PC-9 (cell line): Measurements from ENCODE around the gene STIMATE. TPM values are rescaled to one million over a fixed set of nuclear protein-coding genes. Genes with fewer than 3 reads are reported as not detected.

Experiments
- BruUV-seq: library from RNA; stranded (reverse); fragments of 400-500 nt; replicated peaks from 2 replicates; lab custom pipeline; 2021; lab: Mats Ljungman, UMichigan
- CTCF ChIA-PET: fragments of 300-600 bp; sonication (Branson Sonifier 250); formaldehyde crosslinking; loops from one replicate; lab custom pipeline; 2022; ENCODE audit warnings: antibody characterized with exemption; lab: Charles Lee
- POLR2A ChIA-PET: fragments of 300-600 bp; sonication (Branson Sonifier 250); formaldehyde crosslinking; loops from one replicate; lab custom pipeline; 2022; ENCODE audit warnings: antibody characterized with exemption; ENCODE audit not compliant: unreplicated experiment; lab: Charles Lee
- DNase-seq, 2 experiments: peaks; one replicate each; pipeline versions ENCODE4 v3.0.0 to v3.0.0-alpha.2; 2015 to 2022; ENCODE audit warnings: mixed read lengths in 1 of 2
- H2AFZ ChIP-seq: fragments of 200-600 bp; sonication (generic); 2 replicates; pipeline ENCODE4 v1.8.1; 2017; ENCODE audit warnings: antibody characterized with exemption
- H3F3A ChIP-seq: fragments of 200-600 bp; sonication (generic); 2 replicates; pipeline ENCODE4 v1.8.1; 2017; ENCODE audit warnings: antibody characterized with exemption, mild to moderate bottlenecking, low read depth; ENCODE audit not compliant: insufficient read depth
- H3K27ac ChIP-seq: fragments of 200-600 bp; sonication (generic); 2 replicates; pipeline ENCODE4 v1.6.1; 2016; ENCODE audit warnings: mixed run types
- H3K27me3 ChIP-seq: fragments of 200-600 bp; sonication (generic); 2 replicates; pipeline ENCODE4 v1.6.1; 2016; ENCODE audit warnings: low read depth, mixed run types; ENCODE audit not compliant: insufficient read depth
- H3K36me3 ChIP-seq: fragments of 200-600 bp; sonication (generic); 2 replicates; pipeline ENCODE4 v1.6.1; 2016; ENCODE audit warnings: low read depth, mixed run types
- H3K4me1 ChIP-seq: fragments of 200-600 bp; sonication (generic); replicated peaks from 2 replicates; pipeline ENCODE4 v1.6.1; 2016; ENCODE audit warnings: mixed run types; ENCODE audit not compliant: insufficient read depth
- H3K4me2 ChIP-seq: fragments of 200-600 bp; sonication (generic); 2 replicates; pipeline ENCODE4 v1.6.1; 2017; ENCODE audit warnings: mixed run types
- H3K4me3 ChIP-seq: fragments of 200-600 bp; sonication (generic); 2 replicates; pipeline ENCODE4 v1.6.1; 2016; ENCODE audit warnings: mixed run types
- H3K79me2 ChIP-seq: fragments of 200-600 bp; sonication (generic); 2 replicates; pipeline ENCODE4 v1.6.1; 2017; ENCODE audit warnings: low read depth, mixed run types
- H3K9me2 ChIP-seq: fragments of 200-600 bp; sonication (generic); 2 replicates; pipeline ENCODE4 v1.8.1; 2017; ENCODE audit warnings: mild to moderate bottlenecking; ENCODE audit not compliant: insufficient read depth
- H3K9me3 ChIP-seq: fragments of 200-600 bp; sonication (generic); 2 replicates; pipeline ENCODE4 v1.8.1; 2016; ENCODE audit warnings: low read depth; ENCODE audit not compliant: insufficient read depth
- H4K20me1 ChIP-seq: fragments of 200-600 bp; sonication (generic); 2 replicates; pipeline ENCODE4 v1.8.1; 2017; ENCODE audit not compliant: insufficient read depth
- CTCF ChIP-seq: fragments of 200-600 bp; sonication (generic); conservative IDR thresholded peaks from 2 replicates; pipeline ENCODE4 v1.6.1; 2017; ENCODE audit warnings: mixed run types, antibody characterized with exemption, mild to moderate bottlenecking, moderate library complexity
- EZH2 ChIP-seq: fragments of 200-600 bp; sonication (generic); IDR thresholded peaks from 2 replicates; pipeline ENCODE4 v1.8.0; 2017; ENCODE audit warnings: antibody characterized with exemption, low read depth
- intact Hi-C: fragments of 100-400 bp; cut with micrococcal nuclease; formaldehyde crosslinking; loops from one replicate; pipeline ENCODE4 v1.10.0; 2022; ENCODE audit not compliant: unreplicated experiment
- total RNA-seq: library from RNA; stranded (reverse); gene quantifications from 2 replicates; pipeline ENCODE4 v1.2.3, GENCODE V29; 2021

The STIMATE gene
- total RNA-seq, 1 experiment from 2014 or later, result 16.8 TPM

- DNase-seq, result no peak
- Histone ChIP-seq H3K9me3 (no peaks in the 10 kb centered on the region), H3K4me3 (no peak overlapping the region), H3K27me3 (no peaks in the 10 kb centered on the region), H3K4me2 (no peak overlapping the region), H4K20me1 (no peaks in the 10 kb centered on the region), H2AFZ (no peak overlapping the region), H3K9me2 (no peaks in the 10 kb centered on the region), H3F3A (no peaks in the 10 kb centered on the region), H3K79me2 (no peaks in the 10 kb centered on the region), H3K27ac (no peak overlapping the region), H3K36me3 (no peaks in the 10 kb centered on the region), H3K4me1 (no peaks in the 10 kb centered on the region)
- TF ChIP-seq CTCF (no peak), EZH2 (no peak)
- CTCF ChIA-PET, result no interaction called here
- intact Hi-C loops, result no loop called here
- no TSS peak for BruUV-seq
- POLR2A ChIA-PET, result no interaction called here
These were observed 37.0 kb downstream of the STIMATE start for GRCh38 chr3:52860424-52860768.

GRCh38 chr3:52859686-52860423, 37.5 kb downstream of the STIMATE start:
- no peak overlapping the region for H3K27ac ChIP-seq
- no peaks in the 10 kb centered on the region for H3K9me3 ChIP-seq
- POLR2A ChIA-PET, result no interaction called here
- TF ChIP-seq CTCF, result no peak
- no peak for TF ChIP-seq EZH2
- CTCF ChIA-PET, result no interaction called here
- H3K4me2 ChIP-seq, result no peak overlapping the region
- no peaks in the 10 kb centered on the region for H3K9me2 ChIP-seq
- no peaks in the 10 kb centered on the region for H3K79me2 ChIP-seq
- BruUV-seq, result no TSS peak
- intact Hi-C loops, result no loop called here
- H3K36me3 ChIP-seq, result no peaks in the 10 kb centered on the region
- H2AFZ ChIP-seq, result no peak overlapping the region
- H3K4me1 ChIP-seq, result no peaks in the 10 kb centered on the region
- no peak for DNase-seq
- no peaks in the 10 kb centered on the region for H3F3A ChIP-seq
- no peaks in the 10 kb centered on the region for H3K27me3 ChIP-seq
- H4K20me1 ChIP-seq, result no peaks in the 10 kb centered on the region
- no peak overlapping the region for H3K4me3 ChIP-seq

GRCh38 chr3:52857864-52858263, 39.5 kb downstream of the STIMATE start:
- CTCF ChIA-PET, result no interaction called here
- intact Hi-C loops, result no loop called here
- TF ChIP-seq CTCF (no peak), EZH2 (no peak)
- no peak for DNase-seq
- POLR2A ChIA-PET, result no interaction called here
- no peaks in the 10 kb centered on the region for H3K27me3 ChIP-seq
- H3K9me3 ChIP-seq, result no peaks in the 10 kb centered on the region
- no peaks in the 10 kb centered on the region for H3K9me2 ChIP-seq
- H3K79me2 ChIP-seq, result no peaks in the 10 kb centered on the region
- H2AFZ ChIP-seq, result no peak overlapping the region
- BruUV-seq, result no TSS peak
- H3F3A ChIP-seq, result no peaks in the 10 kb centered on the region
- no peak overlapping the region for H3K4me2 ChIP-seq
- H3K4me3 ChIP-seq, result no peak overlapping the region
- H3K36me3 ChIP-seq, result no peaks in the 10 kb centered on the region
- no peaks in the 10 kb centered on the region for H4K20me1 ChIP-seq
- no peaks in the 10 kb centered on the region for H3K4me1 ChIP-seq
- no peak overlapping the region for H3K27ac ChIP-seq
